SU-DHL-6 (cell line): ENCODE measurements around the gene CREB5.

Source experiments
- CTCF ChIP-seq: fragments of 200-600 bp; sonication (generic); IDR thresholded peaks from one replicate; pipeline ENCODE4 v1.5.1; 2017; ENCODE audit warnings: antibody characterized with exemption, mild to moderate bottlenecking, low read length, moderate library complexity; ENCODE audit not compliant: insufficient read depth, poor library complexity, severe bottlenecking
- EZH2phosphoT487 ChIP-seq: fragments of 200-600 bp; sonication (generic), shearing (Covaris generic); conservative IDR thresholded peaks from 2 replicates; pipeline ENCODE4 v1.6.1; 2018; ENCODE audit warnings: mild to moderate bottlenecking, antibody characterized with exemption, low read length, moderate library complexity, mixed read lengths

GRCh38 chr7:28383975-28384374 lies 28.3 kb upstream of the CREB5 start:
- TF ChIP-seq CTCF (no peak), EZH2phosphoT487 (no peak)
